ENCODE results near the gene LAMA3. TPM values are rescaled to one million over a fixed set of nuclear protein-coding genes. Genes with fewer than 3 reads are reported as not detected.
A peak's percentile ranks its signal among the peaks of the same experiment; 100 is the strongest.

The LAMA3 gene
- total and polyA plus RNA-seq, 8 donors, result 2.1 to 13.9 (median 5.1) TPM

- no peak for DNase-seq
- Histone ChIP-seq H3K27ac (no peak overlapping the region), H3K27me3 (no peaks in the 10 kb centered on the region), H3K9me3 (no peaks in the 10 kb centered on the region), H3K36me3 (no peaks in the 10 kb centered on the region), H3K4me3 (no peak overlapping the region), H3K4me1 (peaks cover 0 to 7% (median 4%) of the 10 kb centered on the region in 3 donors)
- TF ChIP-seq CTCF (IDR thresholded peaks at IDR 0.05), result no peak
- intact Hi-C loops (cut with DNase I), result no loop called here
- ATAC-seq, result no peak
- WGBS, 2 donors, result 94 to 95% methylated on average over 3 of the region's 3 CpGs
- FAIRE-seq, result no peak
These were observed 17.9 kb downstream of the LAMA3 start for GRCh38 chr18:23706971-23707640.

DNA sequence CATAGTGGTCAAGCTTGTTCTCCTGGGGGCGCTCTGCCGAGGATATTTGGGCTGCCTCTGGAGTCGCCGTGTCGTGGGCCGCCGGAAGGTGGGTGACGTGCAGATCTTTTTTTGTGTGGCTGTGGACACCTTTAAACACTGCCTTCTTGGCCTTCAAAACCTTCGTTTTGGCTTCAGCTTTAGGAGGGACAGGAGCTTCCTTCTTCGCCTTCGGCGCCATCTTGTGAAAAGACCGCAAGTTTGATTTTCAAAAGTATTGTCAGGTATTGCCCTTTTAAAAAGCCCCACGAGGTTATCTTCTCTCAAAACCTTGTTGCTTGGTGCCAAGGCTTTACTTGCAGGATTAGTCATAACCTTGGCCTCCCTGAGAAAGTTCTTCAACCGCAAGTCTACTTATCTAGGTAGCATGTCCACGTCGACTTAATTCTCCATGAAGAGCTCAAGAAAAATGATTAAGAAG lies 20.8 kb downstream of the LAMA3 start:
- 81% methylated on average over 17 of the region's 17 CpGs for whole genome bisulfite sequencing, 2 donors
- Histone ChIP-seq H3K9me3 (no peaks in the 10 kb centered on the region), H3K36me3 (no peaks in the 10 kb centered on the region), H3K4me3 (no peak overlapping the region), H3K27ac (no peak overlapping the region), H3K4me1 (peaks cover 0 to 7% (median 4%) of the 10 kb centered on the region in 3 donors), H3K27me3 (no peaks in the 10 kb centered on the region)
- FAIRE-seq (no peak), DNase-seq (no peak), ATAC-seq (peak; percentile 60 to 88 (median 74))
- intact Hi-C loops (cut with DNase I), result no loop called here
- no peak for TF ChIP-seq CTCF (IDR thresholded peaks at IDR 0.05)

GRCh38 chr18:23710946-23711345 lies 21.7 kb downstream of the LAMA3 start:
- intact Hi-C loops (cut with DNase I), result no loop called here
- Histone ChIP-seq H3K4me3 (no peak overlapping the region), H3K9me3 (no peaks in the 10 kb centered on the region), H3K36me3 (no peaks in the 10 kb centered on the region), H3K27me3 (no peaks in the 10 kb centered on the region), H3K4me1 (peaks cover 0 to 7% (median 4%) of the 10 kb centered on the region in 3 donors), H3K27ac (no peak overlapping the region)
- DNase-seq (no peak), FAIRE-seq (no peak), ATAC-seq (peak in 3 of 4 donors; percentile 41 to 66 (median 41))
- WGBS, 2 donors, result 56 to 63% methylated on average over 1 of the region's 1 CpG
- no peak for TF ChIP-seq CTCF (IDR thresholded peaks at IDR 0.05)

DNA sequence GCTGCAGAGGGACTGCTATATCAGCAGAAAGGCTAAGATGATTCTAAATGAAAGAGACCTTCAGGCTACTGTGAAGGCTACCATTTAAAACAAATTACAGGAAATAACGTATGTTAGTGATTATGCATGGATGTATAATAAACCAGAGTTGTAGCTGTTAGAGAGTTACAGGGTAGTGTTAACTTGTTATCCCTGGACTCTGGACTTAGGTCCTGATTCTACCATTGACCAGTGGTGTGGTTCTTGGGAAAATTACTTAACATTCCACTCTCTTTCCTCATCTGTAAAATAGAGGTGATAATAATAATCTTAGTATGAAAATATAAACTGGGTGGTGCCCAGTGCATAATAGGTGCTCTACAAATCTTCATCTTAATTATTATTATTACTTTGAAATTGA lies 22.2 kb downstream of the LAMA3 start:
- TF ChIP-seq CTCF (IDR thresholded peaks at IDR 0.05), result no peak
- intact Hi-C loops (cut with DNase I), result no loop called here
- DNase-seq (no peak), ATAC-seq (no peak), FAIRE-seq (no peak)
- Histone ChIP-seq H3K4me1 (peaks cover 0 to 7% (median 4%) of the 10 kb centered on the region in 3 donors), H3K27ac (no peak overlapping the region), H3K36me3 (no peaks in the 10 kb centered on the region), H3K4me3 (no peak overlapping the region), H3K9me3 (no peaks in the 10 kb centered on the region), H3K27me3 (no peaks in the 10 kb centered on the region)
- WGBS, 2 donors, result 87 to 90% methylated on average over 1 of the region's 1 CpG

- Histone ChIP-seq H3K4me1 (peaks cover 0 to 7% (median 4%) of the 10 kb centered on the region in 3 donors), H3K36me3 (no peaks in the 10 kb centered on the region), H3K27me3 (no peaks in the 10 kb centered on the region), H3K4me3 (no peak overlapping the region), H3K9me3 (no peaks in the 10 kb centered on the region), H3K27ac (no peak overlapping the region)
- 87 to 93% methylated on average over 3 of the region's 3 CpGs for WGBS, 2 donors
- DNase-seq, result no peak
- FAIRE-seq, result no peak
- TF ChIP-seq CTCF (IDR thresholded peaks at IDR 0.05), result no peak
- intact Hi-C loops (cut with DNase I), result no loop called here
- ATAC-seq, result no peak
These were observed 23.2 kb downstream of the LAMA3 start for GRCh38 chr18:23712445-23712844.
